ENCODE data around the gene MMADHC. TPM values are rescaled to one million over a fixed set of nuclear protein-coding genes. Genes with fewer than 3 reads are reported as not detected.

The MMADHC gene
- total and polyA plus RNA-seq, 2 of the 13 experiments (the other 11 are each of a cell fraction or from before 2014, with no cell fraction given) = 90.2 to 210 TPM

- TF ChIP-seq ZHX2 (IDR thresholded peaks at IDR 0.05; ENCODE audit: low read depth) (no peak), ZHX2 (CRISPR knock-in tag; IDR thresholded peaks at IDR 0.05; ENCODE audit: borderline replicate concordance) (no peak), PREB (CRISPR knock-in tag; IDR thresholded peaks at IDR 0.05) (no peak), AGO2 (optimal IDR thresholded peaks at IDR 0.05; ENCODE audit: low read depth, low read length) (no peak), HDAC1 (CRISPR knock-in tag; IDR thresholded peaks at IDR 0.05) (no peak), FOXA1 (IDR thresholded peaks at IDR 0.05) (no peak), FOXA1 (CRISPR knock-in tag; IDR thresholded peaks at IDR 0.05) (no peak), SUZ12 (IDR thresholded peaks at IDR 0.05; ENCODE audit: low read depth, low read length) (no peak), ZNF10 (CRISPR knock-in tag; IDR thresholded peaks at IDR 0.05; ENCODE audit: borderline replicate concordance, low read depth) (no peak)
- TF ChIP-seq, protein P1, sequence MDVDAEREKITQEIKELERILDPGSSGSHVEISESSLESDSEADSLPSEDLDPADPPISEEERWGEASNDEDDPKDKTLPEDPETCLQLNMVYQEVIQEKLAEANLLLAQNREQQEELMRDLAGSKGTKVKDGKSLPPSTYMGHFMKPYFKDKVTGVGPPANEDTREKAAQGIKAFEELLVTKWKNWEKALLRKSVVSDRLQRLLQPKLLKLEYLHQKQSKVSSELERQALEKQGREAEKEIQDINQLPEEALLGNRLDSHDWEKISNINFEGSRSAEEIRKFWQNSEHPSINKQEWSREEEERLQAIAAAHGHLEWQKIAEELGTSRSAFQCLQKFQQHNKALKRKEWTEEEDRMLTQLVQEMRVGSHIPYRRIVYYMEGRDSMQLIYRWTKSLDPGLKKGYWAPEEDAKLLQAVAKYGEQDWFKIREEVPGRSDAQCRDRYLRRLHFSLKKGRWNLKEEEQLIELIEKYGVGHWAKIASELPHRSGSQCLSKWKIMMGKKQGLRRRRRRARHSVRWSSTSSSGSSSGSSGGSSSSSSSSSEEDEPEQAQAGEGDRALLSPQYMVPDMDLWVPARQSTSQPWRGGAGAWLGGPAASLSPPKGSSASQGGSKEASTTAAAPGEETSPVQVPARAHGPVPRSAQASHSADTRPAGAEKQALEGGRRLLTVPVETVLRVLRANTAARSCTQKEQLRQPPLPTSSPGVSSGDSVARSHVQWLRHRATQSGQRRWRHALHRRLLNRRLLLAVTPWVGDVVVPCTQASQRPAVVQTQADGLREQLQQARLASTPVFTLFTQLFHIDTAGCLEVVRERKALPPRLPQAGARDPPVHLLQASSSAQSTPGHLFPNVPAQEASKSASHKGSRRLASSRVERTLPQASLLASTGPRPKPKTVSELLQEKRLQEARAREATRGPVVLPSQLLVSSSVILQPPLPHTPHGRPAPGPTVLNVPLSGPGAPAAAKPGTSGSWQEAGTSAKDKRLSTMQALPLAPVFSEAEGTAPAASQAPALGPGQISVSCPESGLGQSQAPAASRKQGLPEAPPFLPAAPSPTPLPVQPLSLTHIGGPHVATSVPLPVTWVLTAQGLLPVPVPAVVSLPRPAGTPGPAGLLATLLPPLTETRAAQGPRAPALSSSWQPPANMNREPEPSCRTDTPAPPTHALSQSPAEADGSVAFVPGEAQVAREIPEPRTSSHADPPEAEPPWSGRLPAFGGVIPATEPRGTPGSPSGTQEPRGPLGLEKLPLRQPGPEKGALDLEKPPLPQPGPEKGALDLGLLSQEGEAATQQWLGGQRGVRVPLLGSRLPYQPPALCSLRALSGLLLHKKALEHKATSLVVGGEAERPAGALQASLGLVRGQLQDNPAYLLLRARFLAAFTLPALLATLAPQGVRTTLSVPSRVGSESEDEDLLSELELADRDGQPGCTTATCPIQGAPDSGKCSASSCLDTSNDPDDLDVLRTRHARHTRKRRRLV (CRISPR knock-in tag; IDR thresholded peaks at IDR 0.05) = no peak
Observed at GRCh38 chr2:149528983-149529382, 58.6 kb downstream of the MMADHC start (continued).

Measured in HepG2 (cell line).